IPS DF 6.9 (cell line): Measurements from ENCODE around the gene CFAP99.
A peak's percentile ranks its signal among the peaks of the same experiment; 100 is the strongest.
"Not testable (repeated sequence)": the region's sequence is repeated elsewhere in the genome, so short reads cannot be mapped to it uniquely, and the experiment has no call there.

ENCODE experiments used
- DNase-seq: peaks from one replicate; pipeline ENCODE4 v3.0.0-alpha.2; 2013; ENCODE audit warnings: low read depth, low spot score
- H3K27ac ChIP-seq: one replicate; pipeline ENCODE4 v1.5.1; 2013; ENCODE audit warnings: low read length, control low read depth
- H3K27me3 ChIP-seq: 2 replicates; pipeline ENCODE4 v1.6.1; 2013; ENCODE audit warnings: mild to moderate bottlenecking, low read length; ENCODE audit not compliant: control insufficient read depth, insufficient read depth
- H3K36me3 ChIP-seq: 2 replicates; pipeline ENCODE4 v1.6.1; 2013; ENCODE audit warnings: low read length; ENCODE audit not compliant: control insufficient read depth, insufficient read depth
- H3K4me1 ChIP-seq: 2 replicates; pipeline ENCODE4 v1.6.1; 2013; ENCODE audit warnings: low read length; ENCODE audit not compliant: control insufficient read depth, insufficient read depth
- H3K4me3 ChIP-seq: 2 replicates; pipeline ENCODE4 v1.5.1; 2013; ENCODE audit warnings: mild to moderate bottlenecking, low read length
- H3K9me3 ChIP-seq: 2 replicates; pipeline ENCODE4 v1.6.1; 2013; ENCODE audit warnings: low read length, inconsistent platforms; ENCODE audit not compliant: control insufficient read depth, insufficient read depth
- WGBS: extraction: QIAGEN DNeasy Blood & Tissue Kit; methylation state at CpG from one replicate; pipeline ENCODE4 v1.1.7; 2013; ENCODE audit warnings: mixed read lengths, missing lambda C conversion rate; ENCODE audit not compliant: insufficient read length, insufficient coverage; 5-methylcytosine and 5-hydroxymethylcytosine counted together

Gene CFAP99

DNA sequence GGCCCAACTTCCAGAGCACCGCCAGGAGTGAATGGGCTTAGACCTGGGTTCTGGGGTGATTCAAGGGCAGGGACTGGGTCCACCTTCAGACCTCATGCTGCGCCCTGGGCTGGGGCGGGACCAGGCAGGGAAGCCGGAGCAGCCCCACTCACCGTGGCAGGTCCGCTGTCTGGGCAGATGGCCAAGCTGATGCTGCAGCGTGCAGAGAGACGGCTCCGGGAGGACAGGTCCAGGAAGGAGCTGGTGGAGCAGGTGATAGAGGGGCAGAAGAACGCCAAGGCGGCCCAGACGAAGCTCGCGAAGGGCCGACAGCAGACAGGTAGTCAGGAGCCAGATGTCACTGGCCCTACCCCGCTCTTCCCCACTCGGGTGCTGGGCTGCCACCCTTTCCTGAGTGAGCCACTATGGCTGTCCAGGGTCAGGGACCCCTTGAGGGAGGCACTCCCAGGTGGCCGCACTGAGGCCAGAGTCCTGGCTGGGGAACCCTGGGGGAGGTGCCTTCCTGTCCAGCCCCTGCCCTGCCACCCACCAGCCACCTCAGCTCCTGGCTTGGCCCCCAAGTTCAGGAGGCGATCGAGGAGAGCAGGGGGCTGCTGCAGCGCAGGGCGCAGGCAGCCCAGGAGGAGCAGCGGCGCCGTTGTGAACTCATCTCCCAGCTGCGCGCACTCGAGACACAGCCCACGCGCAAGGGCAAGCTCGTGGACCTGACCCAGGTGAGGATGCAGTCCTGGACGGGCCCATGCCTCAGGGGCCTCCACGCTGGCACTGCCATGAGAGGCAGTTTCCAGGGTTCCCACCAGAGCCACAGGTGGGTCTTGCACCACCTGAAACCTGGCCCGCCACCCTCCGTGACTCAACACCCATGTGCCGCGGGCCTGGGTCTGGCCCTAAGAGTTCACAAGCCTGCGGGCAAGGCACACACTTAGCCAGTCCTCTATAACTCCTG is 40.1 kb downstream of the CFAP99 start:
- Histone ChIP-seq H3K36me3 (no peaks in the 10 kb centered on the region), H3K9me3 (no peaks in the 10 kb centered on the region), H3K27ac (no peak overlapping the region), H3K4me1 (no peaks in the 10 kb centered on the region), H3K27me3 (peaks cover 2% of the 10 kb centered on the region; the same call in 1 of the 2 replicates), H3K4me3 (no peak overlapping the region)
- DNase-seq, result no peak
- no CpG with 5 or more reads among the region's 38 CpGs for WGBS

- no peak overlapping the region for H3K4me3 ChIP-seq
- WGBS, result no CpG with 5 or more reads among the region's 19 CpGs
Observed at GRCh38 chr4:2459589-2460349, 41.0 kb downstream of the CFAP99 start.

GRCh38 chr4:2461246-2461960 is 42.6 kb downstream of the CFAP99 start:
- H3K4me1 ChIP-seq, result no peaks in the 10 kb centered on the region
- H3K9me3 ChIP-seq, result no peaks in the 10 kb centered on the region
- no peak overlapping the region for H3K4me3 ChIP-seq
- no CpG with 5 or more reads among the region's 15 CpGs for WGBS
- no peak for DNase-seq
- no peaks in the 10 kb centered on the region for H3K36me3 ChIP-seq
- no peak overlapping the region for H3K27ac ChIP-seq
- peaks cover 2% of the 10 kb centered on the region; the same call in 1 of the 2 replicates for H3K27me3 ChIP-seq

More at GRCh38 chr4:2459589-2460349, 41.0 kb downstream of the CFAP99 start:
- Histone ChIP-seq H3K27me3 (peaks cover 2% of the 10 kb centered on the region; the same call in 1 of the 2 replicates), H3K27ac (no peak overlapping the region), H3K36me3 (no peaks in the 10 kb centered on the region), H3K9me3 (no peaks in the 10 kb centered on the region), H3K4me1 (no peaks in the 10 kb centered on the region)
- DNase-seq, result no peak

DNA sequence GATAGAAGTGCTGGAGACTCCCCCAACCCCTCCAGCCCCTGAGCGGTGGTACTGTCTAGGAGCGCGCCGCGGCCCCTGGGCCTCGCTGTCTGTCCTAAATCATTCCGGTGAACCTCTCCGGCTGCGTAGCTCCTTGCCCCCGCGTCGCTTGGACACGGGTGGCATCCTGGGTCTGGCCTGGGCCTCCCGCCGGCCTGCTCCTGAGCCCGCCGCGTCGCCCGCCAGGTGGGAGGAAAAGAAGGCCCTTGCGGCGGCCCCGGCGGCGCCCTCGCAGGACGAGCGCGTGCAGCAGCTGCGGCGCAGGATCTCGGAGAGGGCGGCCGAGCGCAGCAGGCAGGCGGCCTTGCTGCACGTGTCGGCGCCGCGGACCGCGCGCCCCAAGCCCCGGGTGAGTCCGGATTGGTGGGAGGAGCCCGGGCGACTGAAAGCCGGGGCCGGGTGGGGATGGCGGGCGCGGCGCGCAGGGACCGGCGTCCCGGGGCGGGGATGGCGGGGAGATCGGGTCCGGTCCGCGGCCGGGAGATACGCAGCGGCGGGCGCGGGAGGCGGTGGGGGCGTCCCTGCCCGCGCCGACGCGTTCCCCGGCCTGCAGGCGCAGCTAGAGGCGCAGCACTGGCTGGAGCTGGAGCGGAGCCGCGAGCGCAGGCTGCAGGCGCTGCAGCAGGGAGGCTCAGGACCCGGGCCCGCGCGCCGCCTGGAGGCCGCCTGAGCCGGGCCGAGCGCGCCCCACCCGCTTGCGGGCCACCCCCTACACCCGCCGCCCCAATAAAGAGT is 43.6 kb downstream of the CFAP99 start:
- DNase-seq, result no peak
- Histone ChIP-seq H3K4me1 (no peaks in the 10 kb centered on the region), H3K4me3 (peak overlapping the region; percentile 43; the same call in 1 of the 2 replicates), H3K27me3 (peaks cover 2% of the 10 kb centered on the region; the same call in 1 of the 2 replicates), H3K27ac (no peak overlapping the region), H3K9me3 (no peaks in the 10 kb centered on the region), H3K36me3 (no peaks in the 10 kb centered on the region)
- WGBS, result no CpG with 5 or more reads among the region's 99 CpGs

DNA sequence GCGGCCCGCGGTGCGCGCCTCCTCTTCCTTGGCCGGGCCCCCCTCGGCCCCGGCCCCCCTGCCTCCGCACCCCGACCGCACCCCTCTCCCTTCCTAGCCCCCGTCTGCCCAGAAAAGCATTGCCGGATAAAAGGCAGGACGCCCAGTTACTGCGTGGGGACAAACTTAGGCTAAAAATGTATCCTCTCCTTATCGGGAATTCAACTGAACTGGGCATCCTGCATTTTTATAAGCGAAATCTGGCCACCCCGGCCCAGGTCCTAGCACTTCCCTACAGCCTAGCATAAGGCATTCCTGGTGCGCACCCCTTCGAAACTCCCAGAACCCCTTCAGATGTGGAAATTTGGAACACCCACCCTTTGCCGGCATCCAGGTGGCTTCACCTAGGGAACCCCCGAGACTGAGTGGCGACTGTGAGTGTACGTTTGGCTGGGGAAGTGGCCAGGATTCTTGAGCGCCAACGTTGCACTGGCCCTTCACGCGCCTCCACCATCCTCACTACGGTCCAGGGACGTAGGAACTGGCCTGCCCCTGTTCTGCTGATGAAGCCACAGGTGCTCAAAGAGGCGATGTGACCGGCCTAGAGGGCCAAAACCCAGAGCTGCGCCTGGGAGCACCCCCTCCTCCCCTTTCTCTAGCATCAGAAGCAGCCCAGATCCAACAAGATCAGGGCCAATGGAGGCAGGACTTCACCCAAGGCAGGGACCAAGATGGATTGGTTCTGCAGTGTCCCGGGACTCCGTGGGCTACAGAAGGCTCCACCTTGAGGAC is 44.4 kb downstream of the CFAP99 start:
- no peak for DNase-seq
- Histone ChIP-seq H3K4me3 (peak overlapping the region; percentile 43; the same call in 1 of the 2 replicates), H3K36me3 (no peaks in the 10 kb centered on the region), H3K4me1 (no peaks in the 10 kb centered on the region), H3K27me3 (peaks cover 2% of the 10 kb centered on the region; the same call in 1 of the 2 replicates), H3K27ac (no peak overlapping the region), H3K9me3 (no peaks in the 10 kb centered on the region)
- no CpG with 5 or more reads among the region's 35 CpGs for WGBS

- Histone ChIP-seq H3K9me3 (no peaks in the 10 kb centered on the region), H3K4me1 (no peaks in the 10 kb centered on the region), H3K4me3 (no peak overlapping the region), H3K36me3 (no peaks in the 10 kb centered on the region), H3K27ac (no peak overlapping the region), H3K27me3 (peaks cover 2% of the 10 kb centered on the region; the same call in 1 of the 2 replicates)
- WGBS, result no CpG with 5 or more reads among the region's 6 CpGs
- DNase-seq, result no peak
Observed at GRCh38 chr4:2465032-2465431, 46.3 kb downstream of the CFAP99 start.

- H3K4me3 ChIP-seq, DNase-seq, H3K4me1 ChIP-seq, H3K36me3 ChIP-seq, H3K27me3 ChIP-seq, H3K9me3 ChIP-seq, H3K27ac ChIP-seq: not testable (repeated sequence)
Observed at GRCh38 chr4:2465544-2465943, 46.8 kb downstream of the CFAP99 start.

DNA sequence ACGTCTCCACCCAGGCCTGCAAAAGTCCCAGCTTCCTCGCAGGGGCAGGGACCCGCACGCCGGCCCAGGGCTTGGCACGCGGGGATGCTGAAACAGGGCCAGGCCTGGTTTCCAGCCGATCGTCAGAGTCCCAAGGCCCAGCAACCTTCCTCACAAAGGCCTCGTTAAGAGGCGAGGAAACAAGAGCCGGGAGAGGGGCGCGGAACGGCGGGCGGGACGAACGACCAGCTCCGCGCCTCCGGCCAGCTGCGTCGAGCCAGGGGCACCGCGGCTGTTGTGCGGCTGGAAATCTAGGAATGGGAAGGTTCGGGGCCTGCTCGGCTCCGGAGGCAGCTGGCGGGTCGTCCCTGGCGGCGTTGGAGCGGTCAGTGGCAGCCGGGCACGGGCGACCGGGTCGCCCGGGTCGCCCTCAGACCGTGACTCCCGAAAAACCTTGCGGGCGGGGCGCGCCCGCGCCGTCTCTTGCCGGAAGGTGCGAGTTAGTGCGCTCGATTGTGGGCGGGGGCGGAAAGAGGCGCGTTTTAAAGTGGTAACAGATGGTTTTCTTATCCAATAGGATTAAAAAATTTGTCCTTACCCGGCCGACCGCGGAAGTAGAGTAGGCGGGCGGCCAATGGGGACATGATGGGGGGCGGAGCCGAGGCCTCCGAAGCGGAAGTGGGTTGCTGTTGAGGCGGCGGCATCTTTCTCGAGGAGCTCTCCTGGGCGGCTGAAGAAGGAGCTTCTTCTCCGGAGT is 49.9 kb downstream of the CFAP99 start, which contains the start of gene RNF4:
Gene RNF4, plus strand, starts transcription at position 651 of the 736 bp plus-strand sequence. CDS start 21,388 bp downstream, outside the sequence.
- Histone ChIP-seq H3K4me3 (peak within 1 kb of the TSS; percentile 87), H3K4me1 (no peaks in the 10 kb centered on the region), H3K36me3 (peaks cover 2% of the 10 kb centered on the region; the same call in 1 of the 2 replicates), H3K27ac (no peak within 1 kb of the TSS), H3K27me3 (no peaks in the 10 kb centered on the region), H3K9me3 (no peaks in the 10 kb centered on the region)
- WGBS, result no CpG with 5 or more reads among the region's 74 CpGs
- peak; percentile 72 for DNase-seq
